Type B pancreatic cell (in vitro differentiated cells): ENCODE results near the gene ENDOU. TPM values are rescaled to one million over a fixed set of nuclear protein-coding genes. Genes with fewer than 3 reads are reported as not detected.

ENCODE experiments used
- DNase-seq: peaks from one replicate; pipeline ENCODE4 v3.0.0; 2021; ENCODE audit warnings: mixed read lengths; ENCODE audit not compliant: unreplicated experiment; ENCODE audit errors: extremely low spot score
- H3K27ac Mint-ChIP-seq: 2 replicates; pipeline ENCODE4 v1.8.0; 2021; ENCODE audit warnings: mild to moderate bottlenecking, mixed read lengths
- H3K27me3 Mint-ChIP-seq: 2 replicates; pipeline ENCODE4 v1.8.0; 2021; ENCODE audit warnings: mixed read lengths
- H3K36me3 Mint-ChIP-seq: 2 replicates; pipeline ENCODE4 v1.8.0; 2021; ENCODE audit warnings: mixed read lengths
- H3K4me1 Mint-ChIP-seq: one replicate; pipeline ENCODE4 v1.8.0; 2021; ENCODE audit warnings: mixed read lengths; ENCODE audit not compliant: unreplicated experiment
- H3K4me3 Mint-ChIP-seq: 2 replicates; pipeline ENCODE4 v1.8.0; 2021; ENCODE audit warnings: mild to moderate bottlenecking, mixed read lengths
- H3K9me3 Mint-ChIP-seq: 2 replicates; pipeline ENCODE4 v1.8.0; 2021; ENCODE audit warnings: mixed read lengths
- CTCF ChIP-seq: fragments of 200-600 bp; sonication (generic); conservative IDR thresholded peaks from 2 replicates; pipeline ENCODE4 v1.5.0; 2021; ENCODE audit warnings: antibody characterized with exemption, mild to moderate bottlenecking
- total RNA-seq: library from RNA; stranded (reverse); gene quantifications from 2 replicates; pipeline ENCODE4 v1.2.1, GENCODE V29; 2021; ENCODE audit warnings: low replicate concordance

The ENDOU gene
- total RNA-seq, 1 donor from 2014 or later, result 3.7 TPM

GRCh38 chr12:47736216-47736615, 10.9 kb upstream of the ENDOU start:
- Mint-ChIP-seq H3K4me1 (peaks cover 27% of the 10 kb centered on the region), H3K9me3 (no peaks in the 10 kb centered on the region), H3K27me3 (no peaks in the 10 kb centered on the region), H3K4me3 (no peak overlapping the region), H3K27ac (no peak overlapping the region), H3K36me3 (no peaks in the 10 kb centered on the region)
- no peak for TF ChIP-seq CTCF
- DNase-seq, result no peak

- H3K27ac Mint-ChIP-seq, result peak overlapping the region; percentile 41
- no peak for TF ChIP-seq CTCF
- no peaks in the 10 kb centered on the region for H3K9me3 Mint-ChIP-seq
- DNase-seq, result no peak
- H3K36me3 Mint-ChIP-seq, result no peaks in the 10 kb centered on the region
- H3K4me1 Mint-ChIP-seq, result peaks cover 27% of the 10 kb centered on the region
- no peak overlapping the region for H3K4me3 Mint-ChIP-seq
- no peaks in the 10 kb centered on the region for H3K27me3 Mint-ChIP-seq
Observed at GRCh38 chr12:47735649-47736048, 10.4 kb upstream of the ENDOU start.

- TF ChIP-seq CTCF, result no peak
Observed at GRCh38 chr12:47734725-47735480, 9.6 kb upstream of the ENDOU start.

GRCh38 chr12:47733142-47733541, 7.9 kb upstream of the ENDOU start:
- H3K4me1 Mint-ChIP-seq, result peaks cover 41% of the 10 kb centered on the region
- no peaks in the 10 kb centered on the region for H3K9me3 Mint-ChIP-seq
- no peak overlapping the region for H3K27ac Mint-ChIP-seq
- no peak for TF ChIP-seq CTCF
- no peak for DNase-seq
- H3K27me3 Mint-ChIP-seq, result no peaks in the 10 kb centered on the region
- no peak overlapping the region for H3K4me3 Mint-ChIP-seq
- H3K36me3 Mint-ChIP-seq, result no peaks in the 10 kb centered on the region

More at GRCh38 chr12:47734725-47735480, 9.6 kb upstream of the ENDOU start:
- peak overlapping the region; percentile 32 for H3K27ac Mint-ChIP-seq
- H3K27me3 Mint-ChIP-seq, result no peaks in the 10 kb centered on the region
- H3K36me3 Mint-ChIP-seq, result no peaks in the 10 kb centered on the region
- H3K4me3 Mint-ChIP-seq, result peak overlapping the region; percentile 57
- peaks cover 35% of the 10 kb centered on the region for H3K4me1 Mint-ChIP-seq
- H3K9me3 Mint-ChIP-seq, result no peaks in the 10 kb centered on the region
- DNase-seq, result no peak

GRCh38 chr12:47732504-47732903, 7.2 kb upstream of the ENDOU start:
- H3K4me1 Mint-ChIP-seq, result peaks cover 46% of the 10 kb centered on the region
- no peak for DNase-seq
- H3K27me3 Mint-ChIP-seq, result no peaks in the 10 kb centered on the region
- no peaks in the 10 kb centered on the region for H3K9me3 Mint-ChIP-seq
- no peak for TF ChIP-seq CTCF
- H3K4me3 Mint-ChIP-seq, result no peak overlapping the region
- H3K27ac Mint-ChIP-seq, result no peak overlapping the region
- H3K36me3 Mint-ChIP-seq, result no peaks in the 10 kb centered on the region
